Measurements from ENCODE around the gene SUSD3. TPM values are rescaled to one million over a fixed set of nuclear protein-coding genes. Genes with fewer than 3 reads are reported as not detected.

SUSD3 gene
- total RNA-seq, 4 donors from 2014 or later: 2.8 to 8.1 (median 5.6) TPM

DNA sequence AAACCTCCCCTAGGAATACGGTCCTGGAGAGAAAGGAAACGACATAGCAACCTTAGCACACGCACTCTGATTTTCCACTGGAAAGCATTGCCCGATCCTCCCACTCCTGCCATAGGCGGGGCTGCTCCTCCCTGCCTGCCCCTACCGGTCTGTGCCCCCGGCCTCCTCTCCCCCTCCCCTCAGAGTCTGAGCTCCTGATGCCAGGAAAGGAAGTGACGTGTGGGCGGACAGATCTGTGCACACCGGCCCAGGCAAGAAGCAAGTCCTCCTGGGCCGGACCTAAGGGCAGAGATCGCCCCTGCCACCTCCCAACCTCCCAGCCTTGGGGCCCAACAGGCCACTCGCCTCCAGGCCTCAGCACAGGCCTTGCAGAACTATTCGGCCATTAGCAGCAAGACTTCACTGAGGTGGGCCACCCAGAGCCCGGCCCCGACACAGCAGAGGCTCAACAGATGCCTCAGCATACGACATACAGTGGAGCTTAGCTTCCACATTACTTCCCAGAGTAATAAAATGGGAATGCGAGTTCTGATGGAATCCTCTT, 68.4 kb downstream of the SUSD3 start:
- H3K4me3 ChIP-seq (ENCODE audit: low read depth, poor library complexity, severe bottlenecking): no peak overlapping the region
- no peak for TF ChIP-seq POLR2A (IDR thresholded peaks at IDR 0.05)
- TF ChIP-seq, protein P1, sequence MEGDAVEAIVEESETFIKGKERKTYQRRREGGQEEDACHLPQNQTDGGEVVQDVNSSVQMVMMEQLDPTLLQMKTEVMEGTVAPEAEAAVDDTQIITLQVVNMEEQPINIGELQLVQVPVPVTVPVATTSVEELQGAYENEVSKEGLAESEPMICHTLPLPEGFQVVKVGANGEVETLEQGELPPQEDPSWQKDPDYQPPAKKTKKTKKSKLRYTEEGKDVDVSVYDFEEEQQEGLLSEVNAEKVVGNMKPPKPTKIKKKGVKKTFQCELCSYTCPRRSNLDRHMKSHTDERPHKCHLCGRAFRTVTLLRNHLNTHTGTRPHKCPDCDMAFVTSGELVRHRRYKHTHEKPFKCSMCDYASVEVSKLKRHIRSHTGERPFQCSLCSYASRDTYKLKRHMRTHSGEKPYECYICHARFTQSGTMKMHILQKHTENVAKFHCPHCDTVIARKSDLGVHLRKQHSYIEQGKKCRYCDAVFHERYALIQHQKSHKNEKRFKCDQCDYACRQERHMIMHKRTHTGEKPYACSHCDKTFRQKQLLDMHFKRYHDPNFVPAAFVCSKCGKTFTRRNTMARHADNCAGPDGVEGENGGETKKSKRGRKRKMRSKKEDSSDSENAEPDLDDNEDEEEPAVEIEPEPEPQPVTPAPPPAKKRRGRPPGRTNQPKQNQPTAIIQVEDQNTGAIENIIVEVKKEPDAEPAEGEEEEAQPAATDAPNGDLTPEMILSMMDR (IDR thresholded peaks at IDR 0.05): no peak
- WGBS, 2 donors: 41 to 48% methylated on average over 18 of the region's 18 CpGs
- DNase-seq (ENCODE audit: low spot score in 2 of 2): peak in 1 of 2 donors; percentile 89
- intact Hi-C loops (cut with DNase I; ENCODE audit: low total_unique reads): no loop called here

DNA sequence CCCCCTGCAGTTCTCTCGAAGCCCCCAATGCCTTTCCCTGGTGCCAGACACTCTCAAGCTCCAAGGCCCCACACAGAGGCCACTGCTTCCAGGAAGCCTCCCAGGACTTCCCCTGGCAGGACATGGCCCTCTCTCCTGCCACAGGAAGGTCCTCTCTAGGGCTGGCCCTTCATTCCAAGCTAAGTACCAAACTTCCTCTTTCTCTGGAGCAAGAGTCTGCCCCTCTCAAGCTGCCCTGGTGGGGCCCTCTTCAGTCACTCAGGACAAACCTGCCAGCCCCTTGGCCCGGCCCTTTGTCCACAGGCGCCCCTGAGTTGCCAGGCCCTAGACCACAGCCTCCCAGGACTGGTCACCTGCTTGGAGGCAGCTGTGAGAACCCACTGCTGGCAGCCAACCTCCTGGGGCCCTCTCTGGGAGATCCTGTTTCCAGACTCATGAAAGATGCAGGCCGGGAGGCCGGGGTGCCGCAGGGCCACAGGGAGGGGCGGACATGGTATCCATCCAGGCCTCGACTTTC, 69.0 kb downstream of the SUSD3 start:
- WGBS, 2 donors: 41 to 57% methylated on average over 8 of the region's 8 CpGs
- TF ChIP-seq, protein P1 (IDR thresholded peaks at IDR 0.05): no peak
- no peak for TF ChIP-seq POLR2A (IDR thresholded peaks at IDR 0.05)
- H3K4me3 ChIP-seq (ENCODE audit: low read depth, poor library complexity, severe bottlenecking): no peak overlapping the region
- peak in 1 of 2 donors; percentile 86 for DNase-seq (ENCODE audit: low spot score in 2 of 2)
- intact Hi-C loops (cut with DNase I; ENCODE audit: low total_unique reads): no loop called here

DNA sequence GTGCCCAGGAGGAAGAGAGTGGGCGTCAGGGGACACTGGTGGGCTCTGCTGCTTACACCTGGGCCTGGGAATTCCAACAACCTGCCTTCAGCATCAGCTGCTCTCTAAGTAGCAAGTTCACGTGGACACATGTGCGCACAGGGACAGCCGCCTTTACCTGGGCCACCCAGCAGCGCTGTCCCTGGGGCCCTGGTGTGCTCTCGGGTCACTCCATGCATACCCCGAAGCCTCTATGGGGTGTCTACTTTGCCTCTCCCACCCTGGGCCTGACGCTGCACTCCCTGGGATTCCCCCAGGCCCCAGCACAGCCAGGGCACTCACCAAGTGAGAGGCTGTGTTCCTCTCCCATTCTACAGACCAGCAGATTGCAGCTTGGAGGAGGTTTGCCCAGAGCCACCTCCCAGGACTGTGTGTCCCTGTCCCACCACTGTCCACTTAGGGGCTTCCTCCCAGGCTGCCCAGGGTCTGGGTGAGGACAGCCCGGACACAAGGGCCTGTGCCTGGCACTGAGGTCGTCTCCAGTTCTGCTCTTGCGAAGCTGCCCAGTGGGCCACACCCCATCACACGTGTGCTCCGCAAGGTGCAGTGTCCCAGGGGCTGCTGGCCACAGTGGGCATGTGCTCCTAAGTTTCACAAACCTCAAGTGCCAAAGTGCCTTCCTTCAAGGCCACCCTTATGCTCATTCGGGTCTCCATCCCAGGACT, 69.7 kb downstream of the SUSD3 start:
- intact Hi-C loops (cut with DNase I; ENCODE audit: low total_unique reads): no loop called here
- DNase-seq (ENCODE audit: low spot score in 2 of 2): peak in 1 of 2 donors; percentile 80
- no peak overlapping the region for H3K4me3 ChIP-seq (ENCODE audit: low read depth, poor library complexity, severe bottlenecking)
- TF ChIP-seq POLR2A (IDR thresholded peaks at IDR 0.05): no peak
- TF ChIP-seq, protein P1 (IDR thresholded peaks at IDR 0.05): no peak
- 66 to 71% methylated on average over 13 to 14 of the region's 14 CpGs for WGBS, 2 donors

DNA sequence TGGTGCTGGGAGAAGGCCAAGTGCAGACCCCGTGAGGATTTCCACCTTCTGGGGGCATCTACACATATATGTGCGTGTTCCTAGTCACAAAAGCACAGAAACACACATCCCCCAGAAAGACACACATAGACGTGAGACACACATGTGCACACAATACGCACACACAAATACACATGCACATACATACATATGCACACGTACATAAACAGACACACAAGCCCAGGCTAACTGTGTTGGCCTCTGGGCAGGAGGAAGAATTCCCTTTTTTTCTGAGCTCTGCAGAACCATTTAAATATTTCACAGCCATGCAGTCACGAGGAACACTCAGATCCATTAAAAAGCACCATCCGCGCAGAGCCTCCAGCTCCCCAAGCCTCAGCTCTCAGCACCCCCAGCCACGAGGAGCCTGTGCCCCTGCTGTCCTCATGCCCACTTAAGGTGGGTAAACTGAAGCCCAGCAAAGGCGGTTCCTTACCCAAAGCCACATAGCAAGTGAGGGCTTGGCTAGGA, 70.3 kb downstream of the SUSD3 start:
- DNase-seq (ENCODE audit: low spot score in 2 of 2): no peak
- WGBS, 2 donors: 69 to 79% methylated on average over 9 to 10 of the region's 10 CpGs
- no peak overlapping the region for H3K4me3 ChIP-seq (ENCODE audit: low read depth, poor library complexity, severe bottlenecking)
- intact Hi-C loops (cut with DNase I; ENCODE audit: low total_unique reads): loop anchor here (1.0 kb wide), 1 partner anchor 30 kb away; no protein-coding TSS in a partner anchor
- no peak for TF ChIP-seq POLR2A (IDR thresholded peaks at IDR 0.05)
- TF ChIP-seq, protein P1 (IDR thresholded peaks at IDR 0.05): no peak

DNA sequence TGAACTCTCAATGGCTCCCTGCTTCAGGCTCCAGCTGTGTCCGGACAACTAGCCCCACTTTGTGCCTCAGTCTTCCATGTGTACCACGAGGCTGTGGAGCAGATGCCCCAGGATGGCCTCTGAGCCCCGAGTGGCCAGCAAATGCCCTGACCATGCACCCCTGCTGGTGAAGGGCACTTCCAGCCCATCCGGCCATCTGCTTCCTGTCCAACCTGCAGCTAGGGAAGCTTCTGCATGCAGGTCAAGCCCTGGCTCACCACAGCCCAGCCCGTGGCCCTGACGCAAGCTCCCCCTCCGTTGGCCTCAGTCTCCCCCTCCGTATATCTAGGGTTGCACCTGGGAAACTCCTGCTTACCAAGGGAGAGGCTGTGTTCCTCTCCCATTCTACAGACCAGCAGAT, 70.8 kb downstream of the SUSD3 start:
- no peak overlapping the region for H3K4me3 ChIP-seq (ENCODE audit: low read depth, poor library complexity, severe bottlenecking)
- WGBS, 2 donors: 62 to 67% methylated on average over 8 of the region's 8 CpGs
- TF ChIP-seq, protein P1 (IDR thresholded peaks at IDR 0.05): no peak
- TF ChIP-seq POLR2A (IDR thresholded peaks at IDR 0.05): no peak
- intact Hi-C loops (cut with DNase I; ENCODE audit: low total_unique reads): loop anchor here (1.0 kb wide), 1 partner anchor 29 kb away; no protein-coding TSS in a partner anchor
- no peak for DNase-seq (ENCODE audit: low spot score in 2 of 2)
